Aorta (tissue), 5 donors: ENCODE results near the gene TFEB. TPM values are rescaled to one million over a fixed set of nuclear protein-coding genes. Genes with fewer than 3 reads are reported as not detected.

Source experiments
- ATAC-seq: fragments of 200-7000 bp; cut with Tn5 transposase; one replicate; pipeline ENCODE4 v1.9.1; 2022; ENCODE audit warnings: moderate library complexity; ENCODE audit not compliant: low FRiP score
- DNase-seq, 2 donors: peaks; one replicate each; pipeline ENCODE4 v3.0.0-alpha.2; 2020
- H3K27ac ChIP-seq, 2 donors: one replicate each; pipeline ENCODE4 v1.5.1; 2013; ENCODE audit warnings: low read length in 2 of 2, mild to moderate bottlenecking in 2 of 2, moderate library complexity in 2 of 2, control low read depth in 1 of 2, inconsistent platforms in 1 of 2, low read depth in 1 of 2
- H3K27me3 ChIP-seq, 2 donors: one replicate each; pipeline ENCODE4 v1.6.1; 2013; ENCODE audit warnings: control low read depth in 1 of 2, low read length in 1 of 2, mild to moderate bottlenecking in 1 of 2, moderate library complexity in 1 of 2; ENCODE audit not compliant: insufficient read depth in 2 of 2, control insufficient read depth in 1 of 2
- H3K36me3 ChIP-seq, 2 donors: one replicate each; pipeline ENCODE4 v1.6.1; 2013; ENCODE audit warnings: control low read depth in 1 of 2, low read length in 1 of 2, mild to moderate bottlenecking in 1 of 2; ENCODE audit not compliant: insufficient read depth in 2 of 2, control insufficient read depth in 1 of 2
- H3K4me1 ChIP-seq, 2 donors: one replicate each; pipeline ENCODE4 v1.6.1; 2013; ENCODE audit warnings: low read length in 2 of 2, control low read depth in 1 of 2, mild to moderate bottlenecking in 1 of 2, moderate library complexity in 1 of 2; ENCODE audit not compliant: insufficient read depth in 2 of 2, control insufficient read depth in 1 of 2
- H3K4me3 ChIP-seq, 2 donors: one replicate each; pipeline ENCODE4 v1.5.1; 2013; ENCODE audit warnings: low read length in 2 of 2, control low read depth in 1 of 2, mild to moderate bottlenecking in 1 of 2
- H3K9me3 ChIP-seq: one replicate; pipeline ENCODE4 v1.6.1; 2013; ENCODE audit warnings: mild to moderate bottlenecking, low read length; ENCODE audit not compliant: control insufficient read depth
- WGBS, 2 donors: extraction: QIAGEN DNeasy Blood & Tissue Kit; methylation state at CpG; one replicate each; pipeline ENCODE4 v1.1.7; 2013; 5-methylcytosine and 5-hydroxymethylcytosine counted together
- intact Hi-C, 2 donors: fragments of 100-400 bp; cut with DNase I; formaldehyde crosslinking; loops; one replicate each; pipeline versions ENCODE4 v1.14.2 to v1.15.0; 2022
- polyA plus RNA-seq, 2 donors: library from polyadenylated mRNA; stranded (reverse); fragments of 200-250 nt; gene quantifications; one replicate each; pipeline ENCODE4 v1.2.3, GENCODE V29; 2013
- total RNA-seq, 2 donors: library from RNA; stranded (reverse); fragmentation: NEBNext Ultra II Directional; extraction: Animal tissue kit (Norgen Biotek cat#: 25700); gene quantifications; one replicate each; pipeline ENCODE4 v1.2.1, GENCODE V29; 2021
- donor health status: healthy with polysubstance abuse.
- donor health status: Bipolar disorder and iron deficiency.
- donor health status: DM: no; HTN: no; CAD: no.
- donor health status: DM: no; HTN: no; CAD: no.
- donor health status: DM: yes; HTN: yes; CAD: no.

The TFEB gene
- total and polyA plus RNA-seq, 4 donors: 7.3 to 32.1 (median 21.5) TPM

DNA sequence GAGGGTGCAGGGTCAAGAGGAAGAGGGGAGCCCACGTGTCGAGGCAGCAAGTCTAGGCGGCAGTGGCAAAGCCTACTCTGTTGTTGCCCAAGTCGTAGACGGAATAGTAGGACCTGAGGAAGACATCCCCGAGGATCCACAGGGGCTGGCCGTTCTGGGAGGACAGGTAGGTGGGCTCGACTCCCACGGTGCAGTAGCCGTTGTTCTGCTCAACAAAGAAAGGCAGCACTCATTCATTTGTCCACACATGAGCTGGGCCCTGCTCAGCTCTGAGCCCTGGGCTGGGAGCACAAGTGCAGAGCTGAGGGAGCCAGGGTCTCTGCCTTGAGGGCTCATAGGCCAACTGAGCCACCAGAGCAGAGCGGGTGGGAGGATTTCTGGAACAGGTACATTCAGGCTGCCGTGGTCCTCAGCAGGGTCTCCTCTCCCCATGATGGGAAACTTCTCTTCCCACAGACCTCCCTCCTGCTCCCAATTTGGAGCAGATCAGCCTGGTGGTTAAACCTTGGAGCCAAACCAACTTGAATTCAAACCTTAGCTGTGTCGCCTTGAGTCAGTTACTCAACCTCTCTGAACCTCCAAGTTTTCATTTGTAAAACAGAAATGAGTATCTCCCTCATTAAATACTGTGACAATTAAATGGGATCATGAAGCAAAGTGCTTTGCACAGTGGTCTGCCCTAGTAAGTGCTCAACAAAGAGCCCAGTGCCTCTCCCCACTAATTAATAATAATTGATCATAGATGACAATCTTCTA is 1.6 kb upstream of the TFEB start:
- ATAC-seq: no peak

DNA sequence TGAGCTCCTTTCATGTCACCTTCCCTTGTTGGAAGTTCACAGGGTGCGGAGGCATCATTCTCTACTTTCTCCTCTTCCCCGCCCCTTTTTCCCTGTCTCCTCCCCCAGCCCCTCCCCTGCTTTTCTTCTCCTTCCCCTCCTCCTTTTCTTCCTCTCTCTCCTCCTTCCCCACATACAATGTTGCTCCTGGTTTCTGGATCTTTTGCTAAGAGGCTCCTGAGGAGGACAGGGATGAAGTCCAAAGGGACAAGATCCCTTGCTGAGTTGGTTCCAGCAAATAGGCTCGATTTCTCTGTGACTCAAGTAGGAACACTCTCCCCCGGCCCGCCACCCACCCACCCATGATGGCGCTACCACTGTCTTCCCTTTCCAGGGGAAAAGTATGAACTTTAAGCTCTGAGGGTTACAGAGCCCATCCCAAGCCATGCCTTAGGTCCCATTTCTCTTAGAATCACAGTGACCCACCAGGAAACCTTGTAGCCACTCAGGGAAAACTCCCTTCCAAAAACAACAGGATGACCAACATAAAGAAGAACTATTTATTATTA is 852 bp upstream of the TFEB start:
- ATAC-seq (no peak), DNase-seq (peak in 1 of 2 donors; percentile 44)
- intact Hi-C loops: no loop called here
- WGBS, 2 donors: 65 to 71% methylated on average over 6 of the region's 6 CpGs
- no peaks in the 10 kb centered on the region for H3K9me3 ChIP-seq
- no peaks in the 10 kb centered on the region for H3K4me1 ChIP-seq
- H3K27me3 ChIP-seq: no peaks in the 10 kb centered on the region
- no peak overlapping the region for H3K4me3 ChIP-seq
- no peaks in the 10 kb centered on the region for H3K36me3 ChIP-seq
- no peak overlapping the region for H3K27ac ChIP-seq

More for the DNA sequence above, 1.6 kb upstream of the TFEB start:
- intact Hi-C loops: no loop called here
- H3K27ac ChIP-seq: no peak overlapping the region
- H3K27me3 ChIP-seq: no peaks in the 10 kb centered on the region
- no peaks in the 10 kb centered on the region for H3K9me3 ChIP-seq
- no peaks in the 10 kb centered on the region for H3K4me1 ChIP-seq
- WGBS, 2 donors: 88 to 90% methylated on average over 13 of the region's 13 CpGs
- no peak overlapping the region for H3K4me3 ChIP-seq
- no peaks in the 10 kb centered on the region for H3K36me3 ChIP-seq
- DNase-seq: peak in 1 of 2 donors; percentile 42

DNA sequence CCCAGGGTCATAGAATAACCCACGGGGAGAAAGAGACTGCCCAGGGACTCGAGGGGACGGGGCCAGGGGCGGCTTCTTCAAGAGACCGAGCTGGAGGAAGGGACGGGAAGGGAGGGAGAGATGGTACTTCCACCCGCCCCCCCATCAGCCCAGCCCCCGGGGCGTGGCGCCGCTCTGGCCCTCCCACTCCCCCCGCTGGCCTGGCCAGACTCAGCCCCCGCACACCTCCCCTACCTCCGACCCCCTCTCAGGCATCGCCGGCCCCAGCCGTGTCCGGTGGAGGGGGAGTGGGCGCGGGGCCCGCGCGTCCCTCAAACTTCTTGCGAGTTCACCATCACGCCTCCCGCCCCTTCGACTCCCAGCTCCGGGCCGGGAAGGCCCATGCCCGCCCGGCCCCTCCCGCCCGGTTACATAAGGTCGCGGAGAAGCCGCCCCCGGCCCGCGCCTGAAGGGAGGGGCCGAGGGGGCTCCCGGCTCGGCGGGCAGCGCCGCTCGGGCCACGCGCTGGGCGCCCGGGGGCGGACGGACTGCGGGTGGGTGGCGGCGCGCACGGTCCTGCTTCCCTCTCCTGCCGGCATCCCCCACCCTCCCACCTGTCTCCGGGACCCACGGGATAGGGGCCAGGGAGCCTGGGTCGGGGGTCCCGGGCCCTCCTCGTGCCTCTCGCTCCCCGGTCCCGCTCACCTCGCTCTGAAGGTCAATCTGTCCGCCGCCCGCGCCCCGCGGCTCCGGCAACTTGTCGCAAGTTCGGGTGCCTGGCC is 562 bp downstream of the TFEB start:
- H3K4me3 ChIP-seq: peak overlapping the region; percentile 54 to 87
- peak overlapping the region; percentile 46 to 87 for H3K27ac ChIP-seq
- DNase-seq (peak; percentile 91 to 94), ATAC-seq (peak; percentile 90)
- no peaks in the 10 kb centered on the region for H3K27me3 ChIP-seq
- WGBS, 2 donors: 1% methylated on average over 35 to 76 of the region's 76 CpGs
- no peaks in the 10 kb centered on the region for H3K36me3 ChIP-seq
- no peaks in the 10 kb centered on the region for H3K4me1 ChIP-seq
- intact Hi-C loops: loop anchor here in 1 of 2 donors (1.0 to 2.0 kb wide), 2 partner anchors 29 to 46 kb away; partner anchors contain the start of gene PRICKLE4
- H3K9me3 ChIP-seq: no peaks in the 10 kb centered on the region

DNA sequence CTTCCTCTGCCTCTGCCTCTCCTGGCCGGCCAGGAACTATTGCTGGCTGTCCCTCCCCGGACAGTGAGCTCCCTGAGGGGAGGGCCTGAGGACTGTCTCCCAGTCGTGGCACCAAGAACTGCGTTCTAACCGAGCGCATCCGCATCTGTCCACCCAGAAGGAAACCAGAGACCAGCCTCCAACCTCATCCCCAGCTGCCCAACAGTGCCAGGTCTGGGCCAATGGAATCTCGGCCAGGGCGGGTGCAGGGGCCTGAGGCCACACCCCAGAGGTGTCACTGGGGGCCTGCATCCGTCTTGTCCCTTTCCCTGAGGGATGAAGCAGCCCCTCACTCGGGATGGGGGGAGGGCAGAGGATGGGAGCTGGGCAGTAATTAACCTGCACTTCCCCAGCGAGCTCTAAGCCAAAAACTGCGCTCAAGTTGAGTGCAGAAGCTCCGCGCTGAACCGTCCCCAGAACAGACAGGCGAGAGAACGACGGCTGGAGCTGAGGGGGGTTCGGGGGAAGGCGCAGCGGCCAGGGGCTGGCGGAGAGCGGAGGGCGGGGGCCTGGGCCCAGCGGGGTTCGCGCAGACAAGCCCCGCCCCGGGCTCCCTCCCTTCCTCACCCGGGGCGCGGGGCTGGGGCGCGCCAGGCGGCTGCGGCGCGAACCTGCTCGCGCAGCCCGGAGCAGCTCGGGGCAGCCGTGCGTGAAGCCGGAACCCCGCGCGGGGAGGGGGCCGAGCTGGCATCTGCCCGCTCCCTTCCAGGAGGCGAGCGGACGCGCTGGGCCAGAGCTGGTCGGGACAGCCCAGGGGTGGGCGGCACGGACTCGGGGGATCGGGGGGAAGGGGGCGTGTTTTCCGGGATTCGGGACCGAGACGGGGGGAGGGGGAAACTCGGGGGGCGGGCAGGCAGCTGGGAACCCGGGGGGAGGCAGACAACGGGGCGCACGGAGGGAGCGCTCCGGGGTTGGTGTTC is 1.4 kb downstream of the TFEB start:
- peak overlapping the region; percentile 54 to 87 for H3K4me3 ChIP-seq
- peak overlapping the region in 1 of 2 donors; percentile 73 for H3K27ac ChIP-seq
- H3K36me3 ChIP-seq: no peaks in the 10 kb centered on the region
- no peaks in the 10 kb centered on the region for H3K27me3 ChIP-seq
- 1% methylated on average over 49 to 73 of the region's 73 CpGs for WGBS, 2 donors
- ATAC-seq (peak; percentile 86), DNase-seq (peak; percentile 83 to 89)
- H3K9me3 ChIP-seq: no peaks in the 10 kb centered on the region
- H3K4me1 ChIP-seq: no peaks in the 10 kb centered on the region
- intact Hi-C loops: loop anchor here in 1 of 2 donors (2.0 kb wide), 1 partner anchor 47 kb away; the partner anchor contains the start of gene PRICKLE4

DNA sequence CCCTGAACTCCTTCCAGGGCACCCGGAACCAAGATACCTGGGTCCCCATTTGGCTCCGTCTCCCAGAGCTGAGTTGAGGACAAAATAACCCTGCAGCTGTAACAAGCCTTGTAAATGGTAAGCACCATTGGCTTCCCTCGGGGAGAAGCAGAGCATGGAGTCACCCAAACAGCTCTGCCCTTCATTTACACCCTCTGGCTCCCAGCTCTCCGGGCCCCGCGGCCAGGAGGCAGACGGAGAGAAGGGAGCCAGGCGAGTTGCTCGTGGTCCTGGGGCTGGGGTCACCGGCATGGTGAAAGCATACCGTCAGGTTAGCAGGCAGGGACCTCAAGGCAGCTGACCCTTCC is 2.1 kb downstream of the TFEB start:
- no peaks in the 10 kb centered on the region for H3K9me3 ChIP-seq
- 33 to 37% methylated on average over 11 of the region's 11 CpGs for WGBS, 2 donors
- ATAC-seq: no peak
- H3K36me3 ChIP-seq: no peaks in the 10 kb centered on the region
- peak overlapping the region in 1 of 2 donors; percentile 9 for H3K27ac ChIP-seq
- intact Hi-C loops: no loop called here
- no peak for DNase-seq
- H3K4me3 ChIP-seq: peak overlapping the region in 1 of 2 donors; percentile 87
- H3K27me3 ChIP-seq: no peaks in the 10 kb centered on the region
- H3K4me1 ChIP-seq: no peaks in the 10 kb centered on the region

DNA sequence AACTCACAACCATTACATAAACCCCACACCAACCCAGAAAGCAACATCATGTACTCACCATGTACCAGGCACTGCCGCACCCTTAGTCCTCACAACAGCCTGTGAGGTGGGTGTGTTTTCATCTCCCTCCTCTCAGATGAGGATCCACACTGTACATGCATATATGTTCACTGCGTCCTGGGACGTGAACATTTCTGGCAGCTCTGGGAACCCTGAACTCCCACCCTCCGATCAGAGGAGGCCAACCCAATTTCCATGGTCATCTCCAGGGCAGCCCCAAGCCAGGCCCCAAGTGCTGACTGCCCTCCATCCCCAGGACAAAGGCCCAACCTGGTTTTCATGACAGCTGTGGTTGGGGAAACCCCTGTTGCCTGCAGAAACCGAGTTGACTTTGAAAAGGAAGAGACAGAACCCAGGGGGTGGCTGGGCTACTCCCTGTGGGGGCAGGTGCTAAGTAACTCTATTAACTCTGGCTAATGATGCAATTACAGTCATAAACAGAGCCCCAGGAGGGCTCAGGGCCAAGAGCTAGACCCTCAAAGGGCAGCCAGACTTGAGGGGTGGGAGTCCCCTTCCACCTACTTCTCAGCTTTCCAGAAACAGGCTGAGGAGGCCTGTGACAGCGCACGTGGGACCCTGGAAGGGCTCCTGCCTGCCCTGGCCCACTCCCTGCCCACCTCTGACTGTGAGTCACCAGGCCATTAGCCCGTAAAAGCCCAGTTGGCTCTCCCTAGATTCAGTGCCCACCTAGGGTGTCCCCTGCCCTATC is 2.6 kb downstream of the TFEB start:
- 67 to 70% methylated on average over 8 of the region's 8 CpGs for WGBS, 2 donors

DNA sequence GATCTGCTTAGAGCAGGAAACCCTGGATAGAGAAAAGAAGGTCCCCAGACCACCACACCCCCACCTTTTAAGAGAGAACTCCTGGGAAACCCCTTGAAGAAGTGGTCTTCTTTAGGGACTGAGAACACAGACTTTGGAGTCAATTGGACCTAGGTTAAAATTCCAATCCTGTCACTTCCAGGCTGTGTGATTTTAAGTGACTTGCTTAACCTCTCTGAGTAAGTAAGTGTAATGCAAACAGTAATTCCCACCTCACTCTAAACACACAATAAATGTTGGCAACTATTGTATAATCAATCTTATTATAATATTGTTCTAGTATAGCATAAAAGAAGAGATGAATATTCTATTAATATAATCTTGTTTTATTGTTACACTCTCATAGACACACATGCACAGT is 3.3 kb downstream of the TFEB start:
- Histone ChIP-seq H3K36me3 (no peaks in the 10 kb centered on the region), H3K9me3 (no peaks in the 10 kb centered on the region), H3K4me3 (no peak overlapping the region), H3K27ac (no peak overlapping the region), H3K27me3 (no peaks in the 10 kb centered on the region), H3K4me1 (no peaks in the 10 kb centered on the region)
- DNase-seq (no peak), ATAC-seq (no peak)
- intact Hi-C loops: no loop called here

More for the DNA sequence above, 2.6 kb downstream of the TFEB start:
- Histone ChIP-seq H3K27me3 (no peaks in the 10 kb centered on the region), H3K36me3 (no peaks in the 10 kb centered on the region), H3K27ac (no peak overlapping the region), H3K9me3 (no peaks in the 10 kb centered on the region), H3K4me3 (no peak overlapping the region), H3K4me1 (no peaks in the 10 kb centered on the region)
- DNase-seq: peak; percentile 49 to 66
- no peak for ATAC-seq
- intact Hi-C loops: no loop called here
